Measurements from ENCODE around the gene EEA1. TPM values are rescaled to one million over a fixed set of nuclear protein-coding genes. Genes with fewer than 3 reads are reported as not detected.

The EEA1 gene
- total and polyA plus RNA-seq, 2 of the 8 experiments (the other 6 are each of a cell fraction or from before 2014, with no cell fraction given), result 1.0 to 18.8 TPM

GRCh38 chr12:92921877-92922276 is 7.2 kb downstream of the EEA1 start:
- Histone ChIP-seq H3K56ac (replicated peaks; ENCODE audit: insufficient read length, low read depth, low read length) (no peak overlapping the region), H2BK12ac (ENCODE audit: low read depth, low read length) (no peak overlapping the region), H4K20me1 (replicated peaks in 1 of 2; ENCODE audit: control insufficient read depth in 1 of 2, insufficient read depth in 2 of 2, low read length in 2 of 2) (no peaks in the 10 kb centered on the region), H3K23ac (ENCODE audit: insufficient read length) (no peak overlapping the region), H3K4me2 (ENCODE audit: insufficient read depth in 1 of 2, low read depth in 2 of 2, low read length in 2 of 2) (no peak overlapping the region), H3K18ac (ENCODE audit: extremely low read depth, low read length) (no peak overlapping the region), H3K9ac (replicated peaks in 1 of 4; ENCODE audit: extremely low read depth in 1 of 4, low read depth in 3 of 4, low read length in 3 of 4) (no peak overlapping the region), H3K23me2 (ENCODE audit: low read depth, low read length) (no peaks in the 10 kb centered on the region), H4K91ac (replicated peaks; ENCODE audit: insufficient read length, low read length) (no peak overlapping the region), H3K4ac (replicated peaks; ENCODE audit: insufficient read length, low read depth, low read length) (no peak overlapping the region), H2AK5ac (ENCODE audit: low read depth, low read length) (no peak overlapping the region), H3K9me3 (ENCODE audit: insufficient read depth in 2 of 2, low read depth in 1 of 2, low read length in 1 of 2) (no peaks in the 10 kb centered on the region), H4K5ac (ENCODE audit: insufficient read length, low read depth, low read length) (no peak overlapping the region), H2BK120ac (replicated peaks; ENCODE audit: low read depth, low read length) (no peak overlapping the region), H3K79me1 (ENCODE audit: low read depth, low read length) (no peaks in the 10 kb centered on the region; the same call in 1 of the 2 replicates), H3K27ac (ENCODE audit: low read depth, low read length) (no peak overlapping the region), H3K4me1 (replicated peaks in 1 of 4; ENCODE audit: control insufficient read depth in 3 of 4, insufficient read depth in 4 of 4, low read length in 3 of 4) (peaks cover 0 to 4% (median 2%) of the 10 kb centered on the region in 4 experiments; a peak in 4 of 7 replicates), H3K79me2 (ENCODE audit: control insufficient read depth in 1 of 2, insufficient read depth in 2 of 2, low read length in 2 of 2) (peaks cover 0 to 41% of the 10 kb centered on the region in 2 experiments; a peak in 2 of 4 replicates), H3K36me3 (ENCODE audit: control insufficient read depth in 2 of 4, insufficient read depth in 4 of 4, low read length in 3 of 4) (no peaks in the 10 kb centered on the region; a peak in 1 of 8 replicates), H3K4me3 (ENCODE audit: extremely low read depth in 1 of 4, insufficient read depth in 2 of 4, low read depth in 3 of 4, low read length in 4 of 4) (no peak overlapping the region), H2AFZ (ENCODE audit: low read length) (no peak overlapping the region), H4K8ac (ENCODE audit: extremely low read depth, insufficient read depth, low read length) (no peak overlapping the region), H3K27me3 (replicated peaks in 1 of 4; ENCODE audit: control insufficient read depth in 3 of 4, extremely low read depth in 1 of 4, insufficient read depth in 3 of 4, low read length in 3 of 4) (no peaks in the 10 kb centered on the region), H3K14ac (ENCODE audit: insufficient read length) (no peak overlapping the region), H2BK5ac (ENCODE audit: low read depth, low read length) (no peak overlapping the region), H2BK15ac (ENCODE audit: low read length) (no peak overlapping the region), H2BK20ac (ENCODE audit: low read length) (no peak overlapping the region)
- FAIRE-seq (no peak), DNase-seq (ENCODE audit: low read depth in 1 of 2, low spot score in 2 of 2) (no peak)
- ChIA-PET CTCF (ENCODE audit: partially characterized antibody) (no interaction called here), POLR2A (ENCODE audit: partially characterized antibody) (no interaction called here)
- 86% methylated on average over 1 of the region's 1 CpG; no CpG with 5 or more reads in 1 of the 2 experiments for WGBS, 2 experiments (ENCODE audit: extremely low coverage in 1 of 2, insufficient coverage in 1 of 2, insufficient read length in 1 of 2, insufficient replicate concordance in 2 of 2, low coverage in 1 of 2, low lambda C conversion rate in 2 of 2, missing lambda C conversion rate in 1 of 2)
- no peak for TF ChIP-seq PHF8 (conservative IDR thresholded peaks at IDR 0.05; ENCODE audit: low read depth, low read length)
- no peak for TF ChIP-seq RFX5 (IDR thresholded peaks at IDR 0.05; ENCODE audit: borderline replicate concordance, low read depth, low read length)
- TF ChIP-seq TCF12 (IDR thresholded peaks at IDR 0.05; ENCODE audit: low read depth, low read length), result no peak
- TF ChIP-seq BACH1 (IDR thresholded peaks at IDR 0.05; ENCODE audit: low read length), result no peak
- TF ChIP-seq BRCA1 (IDR thresholded peaks at IDR 0.05; ENCODE audit: low read depth, low read length), result no peak
- no peak for TF ChIP-seq SAP30 (IDR thresholded peaks at IDR 0.05; ENCODE audit: insufficient read depth, insufficient replicate concordance, low read length)
- no peak for TF ChIP-seq HDAC6 (IDR thresholded peaks at IDR 0.05; ENCODE audit: low read depth, low read length)
- no peak for TF ChIP-seq ATF2 (IDR thresholded peaks at IDR 0.05; ENCODE audit: low read length)
- TF ChIP-seq USF2 (IDR thresholded peaks at IDR 0.05; ENCODE audit: low read length), result no peak
- no peak for TF ChIP-seq CBX5 (IDR thresholded peaks at IDR 0.05; ENCODE audit: low read depth, low read length)
- no peak for TF ChIP-seq EGR1 (IDR thresholded peaks at IDR 0.05; ENCODE audit: borderline replicate concordance, low read depth, low read length)
- TF ChIP-seq GABPA (IDR thresholded peaks at IDR 0.05; ENCODE audit: borderline replicate concordance, insufficient read depth, low read length), result no peak

All from H1 (cell line).